ENCODE results near the gene METRNL.

Gene METRNL

GRCh38 chr17:83056583-83057396 is 22.6 kb upstream of the METRNL start:
- CTCF ChIA-PET, result no interaction called here

GRCh38 chr17:83057397-83057761 is 22.0 kb upstream of the METRNL start:
- Histone ChIP-seq H3K36me3 (ENCODE audit: control insufficient read depth in 4 of 4, insufficient read depth in 4 of 4, low read length in 3 of 4) (no peaks in the 10 kb centered on the region), H3K4me3 (ENCODE audit: control insufficient read depth in 1 of 7, extremely low read depth in 1 of 7, insufficient read depth in 4 of 7, low read depth in 2 of 7, low read length in 6 of 7) (no peak overlapping the region), H3K27me3 (replicated peaks in 2 of 5; ENCODE audit: control insufficient read depth in 4 of 5, insufficient read depth in 5 of 5, low read length in 4 of 5) (no peaks in the 10 kb centered on the region), H3K9me3 (ENCODE audit: control extremely low read depth in 1 of 5, control insufficient read depth in 4 of 5, insufficient read depth in 2 of 5, low read depth in 1 of 5, low read length in 4 of 5) (no peaks in the 10 kb centered on the region), H3K27ac (ENCODE audit: insufficient read depth in 1 of 2, low read depth in 1 of 2, low read length in 2 of 2, poor library complexity in 1 of 2, severe bottlenecking in 2 of 2) (no peak overlapping the region), H3K4me1 (ENCODE audit: control extremely low read depth in 1 of 4, control insufficient read depth in 4 of 4, insufficient read depth in 4 of 4, low read length in 3 of 4) (peaks cover 5 to 33% (median 27%) of the 10 kb centered on the region in 4 experiments)
- DNase-seq, result no peak
- ChIA-PET CTCF (interaction anchor here (1.2 kb wide), 1 partner anchor 14 kb away, joined by 4 read pairs; no protein-coding TSS in a partner anchor), POLR2A (no interaction called here)
- WGBS (ENCODE audit: insufficient coverage), result 98% methylated on average over 14 of the region's 14 CpGs

More at GRCh38 chr17:83056583-83057396, 22.6 kb upstream of the METRNL start:
- 92% methylated on average over 27 of the region's 30 CpGs for WGBS (ENCODE audit: insufficient coverage)
- POLR2A ChIA-PET, result no interaction called here
- Histone ChIP-seq H3K36me3 (ENCODE audit: control insufficient read depth in 4 of 4, insufficient read depth in 4 of 4, low read length in 3 of 4) (no peaks in the 10 kb centered on the region), H3K27ac (ENCODE audit: insufficient read depth in 1 of 2, low read depth in 1 of 2, low read length in 2 of 2, poor library complexity in 1 of 2, severe bottlenecking in 2 of 2) (no peak overlapping the region), H3K27me3 (replicated peaks in 2 of 5; ENCODE audit: control insufficient read depth in 4 of 5, insufficient read depth in 5 of 5, low read length in 4 of 5) (no peaks in the 10 kb centered on the region), H3K4me1 (ENCODE audit: control extremely low read depth in 1 of 4, control insufficient read depth in 4 of 4, insufficient read depth in 4 of 4, low read length in 3 of 4) (peaks cover 5 to 33% (median 26%) of the 10 kb centered on the region in 4 experiments), H3K9me3 (ENCODE audit: control extremely low read depth in 1 of 5, control insufficient read depth in 4 of 5, insufficient read depth in 2 of 5, low read depth in 1 of 5, low read length in 4 of 5) (no peaks in the 10 kb centered on the region), H3K4me3 (ENCODE audit: control insufficient read depth in 1 of 7, extremely low read depth in 1 of 7, insufficient read depth in 4 of 7, low read depth in 2 of 7, low read length in 6 of 7) (no peak overlapping the region)
- DNase-seq, result no peak

GRCh38 chr17:83057793-83058265 is 21.6 kb upstream of the METRNL start:
- Histone ChIP-seq H3K4me1 (ENCODE audit: control extremely low read depth in 1 of 4, control insufficient read depth in 4 of 4, insufficient read depth in 4 of 4, low read length in 3 of 4) (peaks cover 5 to 36% (median 30%) of the 10 kb centered on the region in 4 experiments), H3K9me3 (ENCODE audit: control extremely low read depth in 1 of 5, control insufficient read depth in 4 of 5, insufficient read depth in 2 of 5, low read depth in 1 of 5, low read length in 4 of 5) (no peaks in the 10 kb centered on the region), H3K36me3 (ENCODE audit: control insufficient read depth in 4 of 4, insufficient read depth in 4 of 4, low read length in 3 of 4) (no peaks in the 10 kb centered on the region), H3K27me3 (replicated peaks in 2 of 5; ENCODE audit: control insufficient read depth in 4 of 5, insufficient read depth in 5 of 5, low read length in 4 of 5) (no peaks in the 10 kb centered on the region), H3K27ac (ENCODE audit: insufficient read depth in 1 of 2, low read depth in 1 of 2, low read length in 2 of 2, poor library complexity in 1 of 2, severe bottlenecking in 2 of 2) (no peak overlapping the region), H3K4me3 (ENCODE audit: control insufficient read depth in 1 of 7, extremely low read depth in 1 of 7, insufficient read depth in 4 of 7, low read depth in 2 of 7, low read length in 6 of 7) (no peak overlapping the region)
- 95% methylated on average over 16 of the region's 19 CpGs for WGBS (ENCODE audit: insufficient coverage)
- no peak for DNase-seq
- ChIA-PET POLR2A (no interaction called here), CTCF (interaction anchor here (1.2 kb wide), 1 partner anchor 14 kb away, joined by 4 read pairs; no protein-coding TSS in a partner anchor)

GRCh38 chr17:83058266-83058798 is 21.1 kb upstream of the METRNL start:
- Histone ChIP-seq H3K4me1 (ENCODE audit: control extremely low read depth in 1 of 4, control insufficient read depth in 4 of 4, insufficient read depth in 4 of 4, low read length in 3 of 4) (peaks cover 5 to 36% (median 33%) of the 10 kb centered on the region in 4 experiments), H3K27me3 (replicated peaks in 2 of 5; ENCODE audit: control insufficient read depth in 4 of 5, insufficient read depth in 5 of 5, low read length in 4 of 5) (no peaks in the 10 kb centered on the region), H3K9me3 (ENCODE audit: control extremely low read depth in 1 of 5, control insufficient read depth in 4 of 5, insufficient read depth in 2 of 5, low read depth in 1 of 5, low read length in 4 of 5) (no peaks in the 10 kb centered on the region), H3K27ac (ENCODE audit: insufficient read depth in 1 of 2, low read depth in 1 of 2, low read length in 2 of 2, poor library complexity in 1 of 2, severe bottlenecking in 2 of 2) (no peak overlapping the region), H3K36me3 (ENCODE audit: control insufficient read depth in 4 of 4, insufficient read depth in 4 of 4, low read length in 3 of 4) (no peaks in the 10 kb centered on the region), H3K4me3 (ENCODE audit: control insufficient read depth in 1 of 7, extremely low read depth in 1 of 7, insufficient read depth in 4 of 7, low read depth in 2 of 7, low read length in 6 of 7) (no peak overlapping the region)
- no peak for DNase-seq
- WGBS (ENCODE audit: insufficient coverage), result 99% methylated on average over 20 of the region's 20 CpGs
- POLR2A ChIA-PET, result no interaction called here
- CTCF ChIA-PET, result interaction anchor here (1.2 kb wide), 1 partner anchor 13 kb away, joined by 4 read pairs; no protein-coding TSS in a partner anchor

GRCh38 chr17:83061586-83061985 is 17.8 kb upstream of the METRNL start:
- ChIA-PET POLR2A (no interaction called here), CTCF (interaction anchor here (1.8 kb wide), 1 partner anchor 8 kb away, joined by 5 read pairs; no protein-coding TSS in a partner anchor)
- H3K36me3 ChIP-seq (ENCODE audit: control insufficient read depth in 4 of 4, insufficient read depth in 4 of 4, low read length in 3 of 4), result no peaks in the 10 kb centered on the region
- peaks cover 0 to 23% (median 18%) of the 10 kb centered on the region in 4 experiments for H3K4me1 ChIP-seq (ENCODE audit: control extremely low read depth in 1 of 4, control insufficient read depth in 4 of 4, insufficient read depth in 4 of 4, low read length in 3 of 4)
- no peak overlapping the region for H3K4me3 ChIP-seq (ENCODE audit: control insufficient read depth in 1 of 7, extremely low read depth in 1 of 7, insufficient read depth in 4 of 7, low read depth in 2 of 7, low read length in 6 of 7)
- H3K9me3 ChIP-seq (ENCODE audit: control extremely low read depth in 1 of 5, control insufficient read depth in 4 of 5, insufficient read depth in 2 of 5, low read depth in 1 of 5, low read length in 4 of 5), result no peaks in the 10 kb centered on the region
- H3K27ac ChIP-seq (ENCODE audit: insufficient read depth in 1 of 2, low read depth in 1 of 2, low read length in 2 of 2, poor library complexity in 1 of 2, severe bottlenecking in 2 of 2), result no peak overlapping the region
- WGBS (ENCODE audit: insufficient coverage), result 96% methylated on average over 5 of the region's 8 CpGs
- no peak for DNase-seq
- no peaks in the 10 kb centered on the region for H3K27me3 ChIP-seq (replicated peaks in 2 of 5; ENCODE audit: control insufficient read depth in 4 of 5, insufficient read depth in 5 of 5, low read length in 4 of 5)

GRCh38 chr17:83062011-83062817 is 17.2 kb upstream of the METRNL start:
- 28% methylated on average over 22 of the region's 24 CpGs for WGBS (ENCODE audit: insufficient coverage)
- Histone ChIP-seq H3K4me1 (ENCODE audit: control extremely low read depth in 1 of 4, control insufficient read depth in 4 of 4, insufficient read depth in 4 of 4, low read length in 3 of 4) (peaks cover 0 to 23% (median 18%) of the 10 kb centered on the region in 4 experiments), H3K4me3 (ENCODE audit: control insufficient read depth in 1 of 7, extremely low read depth in 1 of 7, insufficient read depth in 4 of 7, low read depth in 2 of 7, low read length in 6 of 7) (peak overlapping the region in 1 of 7 experiments; percentile 11), H3K9me3 (ENCODE audit: control extremely low read depth in 1 of 5, control insufficient read depth in 4 of 5, insufficient read depth in 2 of 5, low read depth in 1 of 5, low read length in 4 of 5) (no peaks in the 10 kb centered on the region), H3K36me3 (ENCODE audit: control insufficient read depth in 4 of 4, insufficient read depth in 4 of 4, low read length in 3 of 4) (no peaks in the 10 kb centered on the region), H3K27ac (ENCODE audit: insufficient read depth in 1 of 2, low read depth in 1 of 2, low read length in 2 of 2, poor library complexity in 1 of 2, severe bottlenecking in 2 of 2) (no peak overlapping the region), H3K27me3 (replicated peaks in 2 of 5; ENCODE audit: control insufficient read depth in 4 of 5, insufficient read depth in 5 of 5, low read length in 4 of 5) (no peaks in the 10 kb centered on the region)
- DNase-seq, result peak; percentile 67 to 94 (median 90)
- POLR2A ChIA-PET, result interaction anchor here (0.7 kb wide), 1 partner anchor 17 kb away, joined by 3 read pairs; the partner anchor contains the start of gene METRNL
- CTCF ChIA-PET, result interaction anchor here (0.8 to 1.8 kb wide), 3 partner anchors 8 to 21 kb away, joined by 3 to 5 read pairs (median 3); no protein-coding TSS in a partner anchor

Measured in common myeloid progenitor, CD34-positive (primary cell).